GM18870 (cell line): ENCODE data around the gene BAZ1B.
"Not testable (repeated sequence)": the region's sequence is repeated elsewhere in the genome, so short reads cannot be mapped to it uniquely, and the experiment has no call there.

ENCODE experiments used
- ATAC-seq: cut with Tn5 transposase; IDR thresholded peaks from one replicate; pipeline ENCODE4 v1.9.1; 2021; ENCODE audit warnings: moderate library complexity; ENCODE audit not compliant: unreplicated experiment

BAZ1B gene

DNA sequence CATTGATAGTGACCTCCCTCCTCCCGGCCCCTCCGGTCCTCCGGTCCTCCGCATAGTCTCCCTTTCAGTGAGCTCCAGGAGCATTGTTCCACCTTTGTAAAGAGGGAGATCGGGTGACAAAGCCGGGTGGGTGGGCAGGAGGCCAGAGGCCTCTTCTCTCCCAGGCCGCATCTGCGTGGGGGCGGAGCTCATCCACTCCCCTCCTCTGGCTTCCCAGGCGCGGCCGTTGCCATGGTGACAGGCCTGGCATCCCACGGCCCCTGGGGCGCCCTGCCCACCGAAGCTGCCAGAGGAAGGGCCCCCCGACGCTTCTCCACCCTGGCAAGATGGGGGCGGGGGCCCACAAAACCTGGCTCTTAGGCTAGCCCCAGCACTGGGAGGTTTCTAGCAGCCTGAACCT lies 92.9 kb downstream of the BAZ1B start:
- ATAC-seq, result no peak

DNA sequence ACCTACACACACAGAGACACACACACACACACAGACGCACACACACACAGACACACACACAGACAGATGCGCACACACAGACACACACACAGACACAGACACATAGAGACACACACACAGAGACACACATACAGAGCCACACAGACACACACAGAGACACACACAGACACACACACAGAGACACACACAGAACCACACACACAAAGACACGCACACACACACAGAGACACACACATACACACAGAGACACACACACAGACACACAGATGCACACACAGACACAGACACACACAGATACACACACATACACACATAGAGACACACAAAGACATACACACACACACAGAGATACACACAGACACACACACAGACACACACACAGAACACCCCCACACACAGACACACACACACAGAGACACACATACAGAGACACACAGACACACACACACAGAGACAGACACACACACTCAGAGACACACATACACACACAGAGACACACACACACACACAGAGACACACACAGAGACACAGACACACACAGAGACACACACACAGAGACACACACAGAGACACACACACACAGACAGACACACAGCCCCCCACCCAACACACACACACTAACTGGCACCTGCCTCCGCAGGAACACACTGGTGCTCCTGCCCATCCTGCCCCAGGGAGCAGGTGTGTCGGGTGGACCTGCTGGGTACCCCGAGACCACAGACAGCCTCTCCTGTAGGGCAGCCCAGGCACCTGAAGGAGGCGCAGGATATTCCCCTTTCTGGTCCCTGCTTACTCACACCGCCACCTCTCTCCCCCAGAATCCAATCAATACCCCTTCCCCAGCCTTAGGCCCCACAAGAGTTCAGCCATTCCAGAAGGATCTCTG lies 93.9 kb downstream of the BAZ1B start:
- ATAC-seq, result no peak

DNA sequence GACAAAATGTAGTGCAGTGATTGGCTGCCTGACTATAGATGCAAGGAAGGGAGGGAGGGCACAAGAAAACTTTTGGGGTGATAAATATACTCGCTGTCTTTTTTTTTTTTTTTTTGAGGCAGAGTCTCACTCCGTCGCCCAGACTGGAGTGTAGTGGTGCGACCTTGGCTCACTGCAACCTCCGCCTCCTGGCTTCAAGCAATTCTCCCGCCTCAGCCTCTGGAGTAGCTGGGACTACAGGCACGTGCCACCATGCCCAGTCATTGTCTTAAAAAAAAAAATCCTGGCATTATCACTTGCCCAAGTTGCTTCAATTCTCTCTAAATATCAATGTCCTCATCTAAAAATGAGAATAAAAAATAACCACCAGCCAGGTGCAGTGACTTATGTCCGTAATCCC lies 96.1 kb downstream of the BAZ1B start:
- ATAC-seq, result no peak

GRCh38 chr7:73425356-73425983 lies 96.6 kb downstream of the BAZ1B start:
- no peak for ATAC-seq

DNA sequence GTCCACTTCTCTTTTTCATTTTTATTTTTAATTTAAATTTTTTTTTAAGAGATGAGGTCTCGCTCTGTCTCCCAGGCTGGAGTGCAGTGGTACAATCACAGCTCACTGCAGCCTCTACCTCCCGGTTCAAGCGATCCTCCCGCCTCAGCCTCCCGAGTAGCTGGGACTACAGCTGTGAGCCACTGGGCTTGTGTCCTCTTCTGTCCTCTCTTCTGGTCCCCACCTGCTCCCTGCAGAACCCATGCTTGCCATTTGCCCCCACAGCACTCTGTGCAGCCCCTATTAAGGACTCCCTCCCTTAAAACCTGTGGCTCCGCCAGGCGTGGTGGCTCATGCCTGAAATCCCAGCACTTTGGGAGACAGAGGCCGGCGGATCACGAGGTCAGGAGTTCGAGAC lies 97.6 kb downstream of the BAZ1B start:
- no peak for ATAC-seq

DNA sequence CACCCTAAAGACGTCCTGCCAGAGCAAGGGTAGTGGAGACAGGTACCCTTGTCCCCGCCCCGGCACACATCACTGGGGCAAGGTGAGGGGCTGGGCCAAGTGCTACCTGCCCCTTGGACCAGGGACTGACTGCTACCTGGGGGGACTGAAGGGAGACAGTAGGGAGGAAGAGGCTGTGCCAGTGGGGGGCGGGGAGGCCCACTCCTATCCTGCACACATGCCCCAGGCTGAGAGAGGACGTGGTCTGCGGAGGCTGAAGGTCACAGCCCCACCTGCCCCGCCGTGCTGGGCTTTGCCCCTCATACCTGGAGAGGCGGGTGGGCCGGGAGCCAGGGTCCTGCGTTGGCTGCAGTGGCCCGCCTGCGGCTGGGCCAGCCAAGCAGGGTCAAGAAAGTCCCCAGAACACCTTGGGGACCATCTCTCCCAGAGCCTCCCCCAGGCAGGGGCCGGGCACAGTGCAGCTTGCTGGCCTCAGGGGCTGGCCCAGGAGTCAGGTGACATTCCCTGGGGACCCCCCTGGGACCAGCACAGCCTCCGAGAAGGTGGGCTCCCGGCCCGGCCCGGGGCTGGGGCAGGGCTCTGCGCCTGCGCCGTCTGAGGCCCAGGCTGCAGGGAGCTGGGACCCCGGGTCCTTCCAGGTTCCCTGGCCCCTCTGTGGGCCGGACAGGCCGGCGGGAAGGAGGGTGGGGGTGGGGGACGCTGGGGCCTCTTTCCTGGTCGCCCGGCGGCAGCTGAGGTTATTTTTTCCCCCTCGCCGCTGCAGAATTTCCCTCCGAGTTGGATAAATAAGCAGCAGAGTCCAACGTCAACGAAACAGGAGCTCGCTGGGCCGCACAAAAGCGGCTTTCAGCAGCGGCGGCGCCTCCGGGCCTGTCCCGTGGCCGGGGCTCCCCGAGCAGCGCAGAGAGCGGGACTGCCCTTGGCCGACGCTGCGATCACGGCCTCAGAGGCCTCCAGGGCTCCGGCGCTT lies 98.3 kb downstream of the BAZ1B start:
- ATAC-seq, result no peak

- ATAC-seq, result not testable (repeated sequence)
Measured at GRCh38 chr7:73420610-73421009, 101.5 kb downstream of the BAZ1B start.

DNA sequence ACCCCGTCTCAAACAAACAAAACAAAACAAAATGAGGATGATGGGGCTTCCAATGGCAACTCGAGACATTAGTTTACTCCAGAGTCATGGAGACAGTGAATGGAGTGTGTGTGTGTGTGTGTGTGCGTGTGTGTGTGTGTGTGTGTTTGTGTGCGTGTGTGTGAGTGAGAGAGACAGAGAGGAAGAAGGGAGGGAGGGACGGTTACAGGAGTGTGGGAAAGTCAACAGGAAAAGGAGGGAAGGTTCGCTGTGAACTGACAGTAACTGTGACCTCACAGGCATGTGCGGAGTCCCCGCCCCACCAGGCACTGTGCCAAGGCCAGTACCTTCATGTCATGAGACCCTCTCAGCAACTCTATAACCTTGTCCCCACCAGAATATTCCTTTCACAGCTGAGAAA lies 102.1 kb downstream of the BAZ1B start:
- not testable (repeated sequence) for ATAC-seq

DNA sequence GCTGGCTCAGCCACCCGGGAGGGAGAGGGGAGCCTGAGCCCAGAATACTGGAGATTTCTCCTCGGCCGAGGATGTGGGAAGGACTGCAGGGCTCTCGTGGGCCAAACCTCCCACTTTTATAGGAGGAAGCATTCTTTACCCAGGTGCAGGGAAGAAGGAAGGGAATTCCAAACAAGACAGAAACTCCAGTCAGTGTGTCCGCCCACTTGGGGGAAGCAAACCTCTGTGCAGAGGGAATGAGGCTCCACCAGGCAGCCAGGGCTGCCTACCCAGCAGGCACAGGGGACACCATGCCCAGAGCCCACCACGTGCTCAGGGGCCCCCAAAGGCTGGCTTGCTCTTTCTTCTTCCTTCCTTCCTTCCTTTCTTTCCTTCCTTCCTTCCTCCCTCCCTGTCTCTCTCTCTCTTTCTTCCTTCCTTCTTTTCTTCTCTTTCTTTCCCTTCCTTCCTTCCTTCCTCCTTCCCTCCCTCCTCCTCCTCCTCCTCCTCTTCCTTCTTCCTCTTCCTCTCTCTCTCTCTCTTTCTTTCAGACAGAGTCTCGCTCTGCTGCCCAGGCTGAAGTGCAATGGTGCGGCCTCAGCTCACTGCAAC lies 103.9 kb downstream of the BAZ1B start:
- ATAC-seq, result no peak

DNA sequence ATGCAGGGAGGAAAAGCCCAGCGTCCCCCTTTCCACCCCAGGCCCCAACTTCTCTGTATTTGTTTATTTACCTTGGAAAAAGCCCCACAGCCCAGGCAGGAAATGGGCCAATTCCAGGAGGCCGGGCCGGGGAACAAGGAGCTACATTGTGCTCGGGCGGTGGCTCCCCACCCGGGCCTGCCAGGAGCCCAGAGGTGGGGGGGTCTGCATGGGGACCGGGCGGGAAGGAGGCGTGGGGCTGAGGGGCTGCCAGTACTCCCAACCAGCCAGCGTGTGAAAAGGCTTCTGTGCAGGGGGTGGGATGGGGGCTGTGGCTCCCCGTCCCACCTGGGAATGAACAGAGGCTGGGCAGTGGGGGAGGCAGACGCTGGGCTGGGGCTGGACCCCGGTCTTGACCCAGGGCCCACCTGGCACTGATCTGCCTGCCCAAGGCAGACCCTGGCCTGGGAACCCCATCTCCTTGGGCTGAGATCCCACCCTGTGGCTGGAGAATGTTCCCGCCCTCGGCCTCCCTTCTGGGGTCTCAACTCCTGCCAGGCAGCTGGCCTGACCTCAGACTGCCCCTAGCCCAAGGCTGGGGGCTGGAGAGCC lies 111.5 kb downstream of the BAZ1B start:
- ATAC-seq, result not testable (repeated sequence)

GRCh38 chr7:73404860-73405259 lies 117.2 kb downstream of the BAZ1B start:
- ATAC-seq, result not testable (repeated sequence)

- ATAC-seq, result not testable (repeated sequence)
Measured at GRCh38 chr7:73399185-73400050, 122.7 kb downstream of the BAZ1B start.

DNA sequence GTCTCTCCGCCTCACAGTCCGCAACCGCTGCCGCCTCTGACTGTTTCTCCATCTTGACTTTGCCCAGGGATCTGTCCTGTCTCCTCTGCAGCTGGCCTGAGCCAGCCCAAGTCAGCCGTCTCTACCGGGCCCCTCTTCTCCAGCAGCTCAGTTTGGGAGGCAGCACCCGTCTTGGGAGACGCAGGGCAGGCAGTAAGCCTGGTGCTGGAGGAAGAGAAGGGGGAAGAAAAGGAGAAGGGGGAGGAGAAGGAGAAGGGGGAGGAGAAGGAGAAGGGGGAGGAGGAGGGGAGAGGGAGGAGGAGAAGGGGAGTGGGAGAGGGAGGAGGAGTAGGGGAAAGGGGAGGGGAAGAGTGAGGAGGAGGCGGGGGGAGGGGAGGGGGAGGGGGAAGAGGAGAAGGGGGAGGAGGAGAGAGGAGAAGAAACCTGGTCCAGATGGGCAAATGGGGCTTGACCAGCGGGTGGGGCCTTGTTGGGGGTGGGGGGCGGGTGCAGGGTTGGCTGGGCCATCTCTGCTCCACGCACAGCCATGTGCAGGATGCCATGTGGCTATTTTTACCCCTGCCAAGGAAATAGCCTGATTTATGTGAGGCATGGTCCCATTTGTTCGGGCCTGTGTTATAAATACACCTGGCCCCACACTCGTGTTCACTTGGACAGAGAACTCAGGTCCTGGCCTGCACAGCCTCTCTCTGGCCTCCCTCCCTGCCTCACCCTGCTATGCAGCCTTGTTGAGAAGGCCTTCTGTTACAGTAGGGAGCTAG lies 124.4 kb downstream of the BAZ1B start:
- no peak for ATAC-seq

GRCh38 chr7:73395538-73396503 lies 126.3 kb downstream of the BAZ1B start:
- no peak for ATAC-seq

DNA sequence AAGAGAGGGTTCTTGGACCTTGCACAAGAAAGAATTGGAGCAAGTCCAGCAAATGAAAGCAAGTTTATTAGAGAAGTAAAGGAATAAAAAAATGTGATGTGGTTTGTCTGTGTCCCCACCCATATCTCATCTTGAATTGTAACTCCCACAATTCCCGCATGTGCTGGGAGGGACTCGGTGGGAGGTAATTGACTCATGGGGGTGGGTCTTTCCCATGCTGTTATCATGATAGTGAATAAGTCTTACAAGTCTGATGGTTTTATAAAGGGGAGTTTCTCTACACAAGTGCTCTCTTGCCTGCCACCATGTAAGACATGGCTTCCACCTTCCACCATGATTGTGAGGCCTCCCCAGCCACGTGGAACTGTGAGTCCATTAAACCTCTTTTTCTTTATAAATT lies 127.7 kb downstream of the BAZ1B start:
- no peak for ATAC-seq

DNA sequence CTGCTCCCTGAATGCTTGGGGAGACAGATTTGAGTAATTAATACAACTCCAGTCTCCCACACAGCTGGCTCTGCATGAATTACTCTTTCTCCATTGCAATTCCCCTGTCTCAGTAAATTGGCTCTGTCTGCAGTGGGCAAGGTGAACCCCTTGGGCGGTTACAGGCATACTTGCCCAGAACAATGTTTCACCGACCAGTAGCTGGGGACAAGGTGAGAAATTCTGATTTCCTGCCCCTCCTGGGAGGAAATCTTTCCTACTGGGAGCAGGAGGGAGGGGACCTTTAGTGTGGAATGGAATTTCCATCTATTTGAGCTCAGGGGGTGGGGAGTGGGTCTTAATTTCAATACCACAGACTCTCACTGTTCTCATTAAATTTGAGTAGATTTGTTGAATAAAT lies 130.7 kb downstream of the BAZ1B start:
- ATAC-seq, result no peak
